Body of pancreas (tissue), 4 donors: ENCODE measurements around the gene LIN28A. TPM values are rescaled to one million over a fixed set of nuclear protein-coding genes. Genes with fewer than 3 reads are reported as not detected.
A peak's percentile ranks its signal among the peaks of the same experiment; 100 is the strongest.

Source experiments
- ATAC-seq: fragments of 150-250 bp; one replicate; pipeline ENCODE4 v1.9.1; 2016
- DNase-seq, 4 donors: peaks; one replicate each; pipeline ENCODE4 v3.0.0-alpha.2; 2019
- H3K27ac ChIP-seq, 4 donors: fragments of 200-600 bp; sonication (generic); 1 replicate in 3 of 4; 2 replicates in 1 of 4; pipeline versions ENCODE4 v1.5.1 to v1.6.1; 2016 to 2019; ENCODE audit warnings: mild to moderate bottlenecking in 1 of 4, mixed read lengths in 1 of 4, moderate library complexity in 1 of 4
- H3K27me3 ChIP-seq, 2 donors: fragments of 200-600 bp; sonication (generic); one replicate each; pipeline ENCODE4 v1.6.0; 2016; ENCODE audit warnings: mild to moderate bottlenecking in 1 of 2
- H3K36me3 ChIP-seq, 2 donors: fragments of 200-600 bp; sonication (generic); replicated peaks in 1 of 2; 2 replicates each; pipeline ENCODE4 v1.5.1; 2016; ENCODE audit warnings: low read depth in 2 of 2; ENCODE audit not compliant: insufficient read depth in 1 of 2
- H3K4me1 ChIP-seq: fragments of 200-600 bp; sonication (generic); one replicate; pipeline ENCODE4 v1.6.0; 2016
- H3K4me3 ChIP-seq, 2 donors: fragments of 200-600 bp; sonication (generic); 1 replicate in 1 of 2; 2 replicates in 1 of 2; pipeline ENCODE4 v1.5.1; 2016 to 2019
- H3K9me3 ChIP-seq, 3 donors: fragments of 200-600 bp; sonication (generic); 1 replicate in 2 of 3; 2 replicates in 1 of 3; pipeline ENCODE4 v1.5.1; 2016
- POLR2A ChIP-seq, 3 donors: fragments of 450-650 bp; IDR thresholded peaks; one replicate each; pipeline ENCODE4 v1.6.1; 2016; ENCODE audit warnings: antibody characterized with exemption in 3 of 3, mild to moderate bottlenecking in 2 of 3
- WGBS, 2 donors: methylation state at CpG; one replicate each; pipeline ENCODE4 v1.1.5; 2017; 5-methylcytosine and 5-hydroxymethylcytosine counted together
- intact Hi-C: fragments of 100-400 bp; cut with DNase I; formaldehyde crosslinking; loops from one replicate; pipeline ENCODE4 v1.15.1; 2023
- total RNA-seq, 2 donors: library from RNA; depleted of rRNA; stranded (reverse); fragments of >200 nt; gene quantifications; one replicate each; pipeline ENCODE4 v1.1.0, GENCODE V29; 2016
- TF ChIP-seq, protein P1 (sequence below), 7 experiments: fragments of 450-650 bp in 4 of 7; fragments of 200-600 bp in 3 of 7; sonication (generic) in 3 of 7; IDR thresholded peaks; one replicate each; pipeline ENCODE4 v1.5.1; 2016 to 2019; ENCODE audit warnings: antibody characterized with exemption in 7 of 7

LIN28A gene
- total RNA-seq, 2 donors from 2014 or later: not detected

DNA sequence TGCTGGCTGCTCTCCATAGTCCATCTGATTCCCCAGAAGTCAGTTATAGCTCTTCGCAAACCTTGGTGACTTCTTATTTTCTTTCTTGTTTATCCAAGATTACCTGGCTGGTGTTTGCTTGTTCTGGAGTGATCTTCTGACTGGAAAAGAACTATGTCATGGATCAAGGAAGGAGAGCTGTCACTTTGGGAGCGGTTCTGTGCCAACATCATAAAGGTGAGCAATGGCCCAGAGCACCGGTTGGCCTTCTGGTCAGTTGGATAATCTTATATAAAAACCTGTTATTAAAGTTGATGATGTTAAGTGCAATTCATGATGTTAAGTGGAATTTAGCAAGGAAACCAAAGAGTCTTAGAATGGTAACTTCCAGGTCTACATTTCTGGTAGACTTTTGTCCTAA lies 22.2 kb downstream of the LIN28A start:
- DNase-seq (no peak), ATAC-seq (no peak)
- intact Hi-C loops: no loop called here
- TF ChIP-seq POLR2A (IDR thresholded peaks at IDR 0.05): no peak
- TF ChIP-seq, protein P1, sequence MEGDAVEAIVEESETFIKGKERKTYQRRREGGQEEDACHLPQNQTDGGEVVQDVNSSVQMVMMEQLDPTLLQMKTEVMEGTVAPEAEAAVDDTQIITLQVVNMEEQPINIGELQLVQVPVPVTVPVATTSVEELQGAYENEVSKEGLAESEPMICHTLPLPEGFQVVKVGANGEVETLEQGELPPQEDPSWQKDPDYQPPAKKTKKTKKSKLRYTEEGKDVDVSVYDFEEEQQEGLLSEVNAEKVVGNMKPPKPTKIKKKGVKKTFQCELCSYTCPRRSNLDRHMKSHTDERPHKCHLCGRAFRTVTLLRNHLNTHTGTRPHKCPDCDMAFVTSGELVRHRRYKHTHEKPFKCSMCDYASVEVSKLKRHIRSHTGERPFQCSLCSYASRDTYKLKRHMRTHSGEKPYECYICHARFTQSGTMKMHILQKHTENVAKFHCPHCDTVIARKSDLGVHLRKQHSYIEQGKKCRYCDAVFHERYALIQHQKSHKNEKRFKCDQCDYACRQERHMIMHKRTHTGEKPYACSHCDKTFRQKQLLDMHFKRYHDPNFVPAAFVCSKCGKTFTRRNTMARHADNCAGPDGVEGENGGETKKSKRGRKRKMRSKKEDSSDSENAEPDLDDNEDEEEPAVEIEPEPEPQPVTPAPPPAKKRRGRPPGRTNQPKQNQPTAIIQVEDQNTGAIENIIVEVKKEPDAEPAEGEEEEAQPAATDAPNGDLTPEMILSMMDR (IDR thresholded peaks at IDR 0.05): no peak
- Histone ChIP-seq H3K36me3 (peaks cover 0 to 2% of the 10 kb centered on the region in 2 donors), H3K4me1 (peaks cover 31% of the 10 kb centered on the region), H3K27me3 (no peaks in the 10 kb centered on the region), H3K9me3 (no peaks in the 10 kb centered on the region), H3K27ac (peak overlapping the region; percentile 17 to 82 (median 53)), H3K4me3 (peak overlapping the region; percentile 25 to 35)
- WGBS, 2 donors: 25 to 27% methylated on average over 3 of the region's 3 CpGs

DNA sequence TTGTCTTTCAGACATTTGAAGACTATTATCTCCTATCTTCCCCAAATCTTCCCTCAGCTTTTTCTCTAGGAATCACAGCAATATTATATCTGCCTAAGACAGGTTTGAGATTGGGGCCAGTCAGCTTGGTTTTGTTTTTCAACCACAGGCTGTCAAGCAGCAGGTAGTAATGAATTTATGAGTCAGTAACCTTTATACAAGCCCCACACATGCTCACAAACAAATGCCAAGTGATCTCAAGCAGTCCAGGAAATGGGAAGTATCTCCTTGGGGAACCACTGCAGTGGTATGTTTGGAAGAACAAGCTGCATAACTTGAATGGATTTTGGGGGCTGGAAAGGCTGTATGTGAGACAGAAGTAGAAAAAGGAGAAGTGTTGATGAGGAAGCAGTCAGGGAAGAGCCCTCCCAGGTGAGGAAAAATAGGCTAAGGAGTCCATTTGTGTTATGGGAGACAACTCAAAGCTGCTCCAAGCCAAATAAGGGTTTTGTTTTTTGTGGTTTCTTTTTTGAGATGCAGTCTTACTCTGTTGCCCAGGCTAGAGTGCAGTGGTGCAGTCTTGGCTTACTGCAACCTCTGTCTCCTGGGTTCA lies 23.6 kb downstream of the LIN28A start:
- ATAC-seq (no peak), DNase-seq (no peak)
- H3K9me3 ChIP-seq: no peaks in the 10 kb centered on the region
- H3K36me3 ChIP-seq: peaks cover 0 to 11% of the 10 kb centered on the region in 2 donors
- H3K4me1 ChIP-seq: peaks cover 31% of the 10 kb centered on the region
- no peak overlapping the region for H3K27ac ChIP-seq
- intact Hi-C loops: no loop called here
- H3K27me3 ChIP-seq: no peaks in the 10 kb centered on the region
- TF ChIP-seq, protein P1 (IDR thresholded peaks at IDR 0.05): no peak
- no peak for TF ChIP-seq POLR2A (IDR thresholded peaks at IDR 0.05)
- no peak overlapping the region for H3K4me3 ChIP-seq

DNA sequence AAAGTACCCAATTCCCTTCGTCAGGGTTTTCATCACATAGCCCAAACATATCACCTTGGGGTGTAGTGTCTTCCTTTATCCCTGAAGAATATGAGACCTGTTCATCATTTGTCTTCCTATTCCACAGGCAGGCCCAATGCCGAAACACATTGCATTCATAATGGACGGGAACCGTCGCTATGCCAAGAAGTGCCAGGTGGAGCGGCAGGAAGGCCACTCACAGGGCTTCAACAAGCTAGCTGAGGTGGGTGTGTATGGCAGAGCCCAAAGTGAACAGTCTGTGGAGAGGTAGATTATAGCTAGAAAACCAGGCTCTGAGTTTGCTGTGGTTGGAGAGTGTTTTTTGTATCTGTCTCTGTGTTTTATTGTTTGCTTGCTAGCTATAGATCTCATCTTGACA lies 27.4 kb downstream of the LIN28A start:
- Histone ChIP-seq H3K4me1 (peaks cover 20% of the 10 kb centered on the region), H3K9me3 (no peaks in the 10 kb centered on the region), H3K36me3 (peaks cover 0 to 20% of the 10 kb centered on the region in 2 donors), H3K27me3 (no peaks in the 10 kb centered on the region), H3K4me3 (no peak overlapping the region), H3K27ac (no peak overlapping the region)
- intact Hi-C loops: no loop called here
- DNase-seq (no peak), ATAC-seq (no peak)
- 93 to 98% methylated on average over 6 of the region's 6 CpGs for WGBS, 2 donors
- TF ChIP-seq, protein P1 (IDR thresholded peaks at IDR 0.05): no peak
- no peak for TF ChIP-seq POLR2A (IDR thresholded peaks at IDR 0.05)

GRCh38 chr1:26440259-26440658 lies 29.6 kb downstream of the LIN28A start:
- DNase-seq: no peak
- no peaks in the 10 kb centered on the region for H3K9me3 ChIP-seq
- no peaks in the 10 kb centered on the region for H3K4me1 ChIP-seq
- no peak for TF ChIP-seq POLR2A (IDR thresholded peaks at IDR 0.05)
- TF ChIP-seq, protein P1 (IDR thresholded peaks at IDR 0.05): no peak
- no peak overlapping the region for H3K4me3 ChIP-seq
- ATAC-seq: no peak
- intact Hi-C loops: no loop called here
- WGBS, 2 donors: 90 to 98% methylated on average over 2 of the region's 2 CpGs
- no peak overlapping the region for H3K27ac ChIP-seq
- H3K36me3 ChIP-seq: peaks cover 0 to 28% of the 10 kb centered on the region in 2 donors
- no peaks in the 10 kb centered on the region for H3K27me3 ChIP-seq

DNA sequence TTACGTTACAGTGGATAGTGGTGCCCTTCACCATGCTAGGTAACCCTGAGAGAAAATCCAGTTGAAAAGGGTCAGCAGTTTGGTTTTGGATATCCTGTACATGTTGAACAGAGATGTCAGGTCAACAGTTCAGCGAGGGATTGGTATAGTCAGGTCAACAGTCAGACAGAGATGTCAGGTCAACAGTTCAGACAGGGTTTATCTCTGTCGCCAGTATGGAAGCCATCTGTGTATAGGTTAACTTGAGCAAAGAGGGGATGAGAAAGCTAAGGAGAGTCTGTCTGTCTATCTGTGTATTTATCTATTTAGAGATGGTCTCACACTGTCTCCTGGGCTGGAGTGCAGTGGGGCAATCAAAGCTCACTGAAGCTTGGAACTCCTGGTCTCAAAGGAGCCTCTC lies 39.3 kb downstream of the LIN28A start:
- Histone ChIP-seq H3K27ac (no peak overlapping the region), H3K36me3 (peaks cover 0 to 23% of the 10 kb centered on the region in 2 donors), H3K27me3 (no peaks in the 10 kb centered on the region), H3K9me3 (no peaks in the 10 kb centered on the region), H3K4me3 (no peak overlapping the region), H3K4me1 (no peaks in the 10 kb centered on the region)
- 90 to 91% methylated on average over 3 of the region's 3 CpGs for WGBS, 2 donors
- intact Hi-C loops: no loop called here
- no peak for ATAC-seq
- DNase-seq: no peak
- TF ChIP-seq, protein P1 (IDR thresholded peaks at IDR 0.05): no peak
- no peak for TF ChIP-seq POLR2A (IDR thresholded peaks at IDR 0.05)
